Inflammatory macrophage treated with lipopolysaccharide for 4 hours (primary cell): ENCODE results near the gene HAND2.

Experiments used
- DNase-seq: peaks from one replicate; pipeline ENCODE4 v3.0.0-alpha.2; 2020

The HAND2 gene

DNA sequence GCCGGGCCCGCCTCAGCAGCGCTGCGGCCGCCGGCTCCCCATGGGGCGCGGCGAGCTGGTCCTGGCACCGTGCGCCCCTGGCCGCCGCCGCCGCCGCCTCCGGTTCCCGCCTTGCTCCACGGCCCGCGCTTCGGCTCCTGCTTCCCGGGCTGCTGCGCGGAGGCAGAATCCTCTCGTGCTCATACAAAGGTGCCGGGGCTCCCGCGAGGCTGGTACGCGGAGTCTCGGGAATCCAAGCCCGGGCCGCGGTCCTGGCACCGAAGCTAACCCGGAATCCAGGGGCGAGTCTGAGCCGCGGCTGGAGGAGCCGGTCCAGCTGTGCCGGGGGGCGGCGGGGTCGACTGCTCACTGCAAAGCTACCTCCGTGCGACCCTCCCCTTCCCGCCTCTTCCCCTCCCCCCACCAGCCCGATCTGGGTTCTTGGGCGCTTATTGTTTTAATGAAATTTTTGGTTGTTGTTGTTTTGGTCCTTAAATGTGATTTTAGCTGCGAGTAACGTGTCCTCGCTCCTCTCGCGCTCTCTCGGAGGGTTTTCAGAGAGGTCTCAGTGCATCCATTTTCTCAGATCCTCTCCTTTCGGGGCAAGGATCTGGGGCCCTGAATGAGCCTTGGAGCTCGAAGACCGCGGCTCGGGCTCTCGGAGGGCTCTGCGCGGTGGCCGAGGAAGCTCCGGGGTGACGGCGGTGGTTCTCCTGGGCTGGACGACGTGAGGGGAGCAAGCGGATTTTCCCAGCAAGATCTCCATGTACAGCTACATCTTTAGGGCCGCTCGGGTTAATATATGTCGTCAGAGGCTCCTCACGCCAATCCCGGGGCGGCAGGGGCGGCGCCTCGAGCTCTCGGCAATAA is at the start of gene HAND2:
HAND2 (minus strand) TSS at position 753 of the 849 bp plus-strand sequence. CDS start 940 bp downstream, outside the sequence.
- no peak for DNase-seq

DNA sequence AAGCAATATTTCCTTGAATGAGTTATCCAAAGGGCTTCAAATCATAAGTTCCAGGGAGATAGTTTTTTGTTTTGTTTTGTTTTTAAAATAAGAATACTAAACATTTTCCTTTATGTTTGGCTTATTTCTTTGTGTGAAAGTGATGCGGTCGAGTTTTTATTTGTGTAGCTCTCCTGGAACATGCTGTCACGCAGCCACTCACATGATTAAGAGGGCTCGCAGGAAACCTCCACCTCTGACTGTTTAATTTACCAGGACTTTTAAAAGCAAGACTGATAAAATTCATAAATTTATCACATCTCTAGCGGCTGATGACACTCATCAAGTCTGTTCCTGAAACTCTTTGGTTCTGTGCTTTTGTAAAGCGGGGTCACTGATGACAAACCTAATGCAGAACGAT is 48.9 kb upstream of the HAND2 start:
- no peak for DNase-seq

DNA sequence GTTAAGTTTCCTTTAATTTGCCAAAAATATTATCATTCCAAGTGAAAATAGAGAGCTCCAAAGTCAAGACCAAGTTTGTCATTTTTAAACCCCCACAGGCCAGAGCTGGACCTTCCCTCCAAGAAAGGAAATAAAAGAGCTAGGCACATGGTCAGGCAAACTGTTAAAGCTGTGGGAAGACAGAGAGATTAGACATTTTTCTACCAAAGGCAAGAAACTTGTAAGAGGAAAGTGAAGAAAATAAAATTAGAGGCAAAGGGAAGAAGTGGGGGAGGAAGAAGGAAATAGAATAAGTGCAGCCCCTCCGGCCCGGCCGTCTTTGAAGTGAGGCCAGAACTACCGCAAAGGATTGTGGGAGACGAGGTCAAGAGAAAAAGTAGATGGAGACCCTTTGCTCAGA is 47.9 kb upstream of the HAND2 start:
- no peak for DNase-seq

DNA sequence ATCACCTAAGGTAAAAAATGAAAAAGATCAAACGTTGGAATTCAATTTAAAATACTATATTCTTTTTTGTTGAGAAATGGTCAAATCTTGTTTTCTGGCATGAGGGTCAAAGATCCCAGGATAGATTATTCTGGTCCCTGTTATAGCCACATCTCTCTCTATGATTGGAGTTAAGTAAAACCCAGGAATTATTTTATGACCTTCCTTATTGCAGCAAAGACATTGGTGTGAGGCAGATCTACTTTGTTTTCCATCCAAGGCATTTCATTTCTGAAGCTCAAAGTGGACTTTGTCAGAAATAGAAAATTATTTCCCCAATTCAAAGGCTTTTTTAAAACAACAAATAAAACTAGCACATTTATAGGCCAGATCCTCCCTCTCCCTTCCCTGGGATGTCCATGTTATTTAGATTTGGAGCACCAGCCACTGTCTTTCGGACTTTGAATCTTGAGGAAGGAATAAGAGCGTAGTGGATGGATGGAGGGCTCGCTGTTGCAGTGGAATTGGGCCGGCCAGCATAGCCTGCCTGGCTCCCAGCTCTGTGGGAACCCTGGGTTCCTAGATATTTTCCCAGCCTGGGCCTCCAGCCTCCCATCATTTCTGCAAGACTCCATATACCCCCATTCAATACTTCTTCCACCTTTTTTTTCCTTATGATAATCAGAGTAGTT is 45.6 kb upstream of the HAND2 start:
- no peak for DNase-seq

DNA sequence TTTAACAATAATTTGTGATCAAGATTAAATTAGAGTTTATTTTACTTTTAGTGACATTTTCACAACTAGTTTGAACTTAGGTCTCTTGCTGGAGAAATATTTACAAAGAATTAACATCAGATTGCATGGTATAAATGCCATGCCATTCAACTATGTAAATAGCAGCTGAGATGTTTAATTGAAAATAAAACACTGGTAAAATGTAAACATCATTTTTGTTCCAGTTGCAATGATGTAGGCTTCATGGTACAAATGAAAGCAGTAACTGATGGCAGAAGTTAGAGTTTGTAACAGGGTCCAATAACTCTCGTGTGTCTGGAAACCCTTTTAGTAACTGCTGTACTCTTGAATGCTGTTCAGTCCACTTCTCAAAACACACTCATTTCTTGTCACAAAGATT is 43.7 kb upstream of the HAND2 start:
- no peak for DNase-seq

DNA sequence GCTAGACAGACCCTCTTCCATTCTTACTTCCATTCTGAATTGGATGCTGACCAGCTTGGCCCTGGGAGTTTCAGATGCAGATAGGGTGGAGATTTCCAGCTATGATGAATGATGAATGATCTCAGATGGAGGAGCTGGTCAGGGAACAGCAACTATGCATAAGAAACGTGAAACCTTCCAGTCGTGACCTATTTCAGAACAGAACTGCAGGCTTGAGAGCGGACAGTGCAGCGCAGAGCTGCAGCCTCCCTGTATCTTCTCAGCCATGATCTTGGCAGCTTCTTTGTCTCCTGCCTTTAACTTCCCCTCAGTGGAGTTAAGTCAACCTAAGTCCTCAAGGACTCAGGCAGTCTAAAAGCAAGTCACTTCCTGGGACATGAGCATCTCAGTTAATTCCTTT is 43.3 kb upstream of the HAND2 start:
- DNase-seq: no peak

DNA sequence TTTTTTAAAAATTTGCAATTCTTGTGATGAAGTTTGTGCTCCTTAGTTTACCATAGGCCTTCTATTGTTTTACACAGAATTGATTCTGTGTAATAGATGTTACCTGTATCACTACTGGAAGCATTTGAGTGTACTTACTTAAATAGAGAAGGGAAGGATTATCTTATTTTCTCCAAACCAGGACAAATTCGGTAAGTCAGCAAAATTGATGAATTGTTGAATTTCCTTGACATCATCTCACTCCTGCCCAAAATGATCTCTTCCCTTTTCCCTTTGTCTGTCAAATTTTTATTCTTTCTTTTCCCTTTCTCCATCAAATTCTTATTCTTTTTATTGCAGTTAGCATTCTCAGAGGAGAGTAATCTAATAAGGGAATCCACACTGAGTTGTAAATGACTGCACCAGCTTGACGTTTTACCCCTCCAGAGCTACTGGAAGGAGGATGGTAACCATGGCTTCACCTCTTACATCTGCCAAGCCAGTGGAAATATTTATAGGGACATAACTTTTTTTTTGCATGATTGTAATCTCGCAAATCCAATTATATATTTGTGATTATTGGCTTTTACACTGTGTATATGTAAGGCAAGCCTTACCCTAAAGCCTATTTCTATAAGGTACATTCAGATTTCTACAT is 42.6 kb upstream of the HAND2 start:
- DNase-seq: no peak

DNA sequence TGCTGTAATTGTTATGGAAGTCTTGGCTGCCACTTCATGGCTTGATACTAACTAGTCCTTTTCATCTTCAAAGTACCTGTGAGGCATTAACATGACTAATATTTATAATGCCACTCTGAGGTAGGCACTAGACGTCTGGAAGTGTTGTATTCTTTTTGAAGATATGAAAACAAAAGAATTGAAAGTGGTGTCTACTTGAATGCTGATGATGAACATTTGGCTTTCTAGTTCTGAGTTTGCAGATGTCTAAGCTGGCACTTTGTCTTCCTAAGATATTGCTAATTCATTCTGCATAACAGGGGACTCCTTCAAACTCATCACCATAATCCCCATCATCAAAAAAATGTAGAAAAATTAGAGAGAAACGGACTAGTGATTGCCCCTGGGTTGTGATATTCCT is 41.6 kb upstream of the HAND2 start:
- DNase-seq: no peak

DNA sequence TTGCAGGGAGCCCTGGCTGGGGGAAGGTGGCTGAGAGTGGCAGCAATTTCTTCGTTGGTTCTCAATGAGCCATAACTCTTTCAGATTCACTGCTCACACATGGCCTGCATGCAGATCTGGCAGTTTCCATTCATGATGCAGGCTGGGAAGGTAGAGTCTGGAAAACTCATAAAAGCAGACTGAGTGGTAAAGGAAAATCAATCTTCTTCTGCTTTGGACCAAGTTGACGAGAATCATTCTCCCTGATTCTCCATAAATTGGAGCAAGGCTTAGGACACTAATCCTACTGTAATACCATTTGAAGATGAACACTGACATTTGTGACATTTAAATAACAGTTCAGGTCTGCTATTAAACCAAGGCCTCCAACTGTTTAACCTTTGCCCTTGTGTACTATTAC is 35.3 kb upstream of the HAND2 start:
- DNase-seq: no peak

DNA sequence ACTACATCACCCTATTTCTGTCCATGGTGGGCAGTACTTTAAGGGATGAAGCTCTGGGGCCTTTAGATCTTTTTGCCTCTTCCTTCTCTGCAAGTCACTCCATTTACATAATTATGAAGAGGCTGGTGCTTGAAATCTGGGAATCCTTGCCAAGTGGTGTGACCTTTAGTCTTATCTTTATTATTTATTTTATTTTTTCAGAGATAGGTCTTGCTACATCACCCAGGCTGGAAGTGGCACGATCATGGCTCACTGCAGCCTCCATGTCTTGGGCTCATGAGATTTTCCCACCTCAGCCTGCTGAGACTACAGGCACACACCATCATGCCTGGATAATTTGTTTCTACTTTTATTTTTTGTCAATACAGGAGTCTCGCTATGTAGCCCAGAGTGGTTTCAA is 34.4 kb upstream of the HAND2 start:
- no peak for DNase-seq

DNA sequence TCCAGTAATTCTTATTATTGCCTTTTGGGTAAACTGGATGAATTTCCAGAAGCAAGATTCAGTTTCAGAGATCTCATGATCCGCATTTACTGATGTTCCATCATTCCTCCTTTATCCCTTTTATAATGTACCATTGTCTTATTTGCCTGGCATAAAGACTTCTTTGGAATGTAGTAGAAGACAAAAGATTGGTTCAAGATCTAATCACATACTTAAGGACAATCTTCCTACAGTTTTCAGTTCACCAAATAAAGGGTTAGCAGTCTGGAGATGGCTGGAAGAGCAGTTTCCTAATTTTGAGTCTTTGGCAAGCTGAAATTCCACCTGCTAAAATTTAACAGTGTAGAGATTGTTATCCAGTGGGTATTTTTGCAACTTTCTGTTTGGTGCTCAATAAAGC is 30.9 kb upstream of the HAND2 start:
- no peak for DNase-seq

DNA sequence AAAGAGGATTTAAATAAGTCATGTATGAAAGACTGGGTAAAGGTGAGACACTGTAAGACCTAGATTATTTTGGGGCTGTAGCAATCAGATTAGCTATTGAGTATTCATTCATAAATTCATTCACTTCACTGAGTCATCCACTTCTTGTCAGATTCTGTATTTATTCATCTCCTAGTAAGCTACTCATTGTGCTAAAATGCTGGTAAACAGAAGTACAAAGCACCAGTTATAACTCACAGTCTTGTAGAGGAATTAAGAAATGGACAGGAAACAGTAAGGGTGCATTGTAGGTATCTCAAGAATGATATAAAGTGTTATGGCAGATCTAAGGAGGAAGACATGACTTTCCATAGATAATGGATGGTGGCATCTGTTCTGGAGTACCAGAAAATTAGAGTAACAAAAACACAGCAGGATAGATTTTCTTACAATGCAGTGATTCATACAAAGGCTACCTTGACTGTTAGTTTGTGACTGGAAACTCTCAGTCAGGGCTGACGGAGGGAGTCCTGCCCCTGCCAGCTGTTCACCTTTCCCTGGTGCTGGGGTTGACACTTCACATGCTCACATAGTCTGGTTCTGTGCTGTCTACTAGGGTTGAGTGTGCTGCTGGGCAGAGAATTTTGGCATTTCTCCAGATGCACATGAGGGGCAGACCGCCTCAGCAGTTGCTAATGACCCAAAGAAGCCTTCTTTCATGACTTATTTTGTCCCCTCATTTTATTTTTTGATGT is 26.5 kb upstream of the HAND2 start:
- no peak for DNase-seq

DNA sequence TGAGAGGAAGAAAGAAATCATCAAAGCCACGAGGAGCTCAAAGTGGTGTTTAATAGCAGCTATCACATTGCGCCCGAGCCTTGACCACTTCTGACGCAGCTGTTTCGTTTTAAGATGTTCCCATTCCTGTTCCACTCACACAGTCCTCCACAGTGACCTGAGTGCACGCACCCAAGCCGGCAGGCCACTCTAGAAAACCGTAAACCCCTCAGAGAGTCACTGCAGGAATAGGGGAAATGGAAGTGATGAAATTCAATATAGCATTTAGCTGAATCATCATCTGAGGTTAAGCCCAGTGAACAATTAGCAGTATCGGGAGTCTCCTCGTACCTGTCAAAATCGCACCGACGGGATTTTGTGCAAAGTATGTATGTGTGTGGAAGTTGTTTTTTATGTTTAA is 17.9 kb upstream of the HAND2 start:
- DNase-seq: peak; percentile 23

DNA sequence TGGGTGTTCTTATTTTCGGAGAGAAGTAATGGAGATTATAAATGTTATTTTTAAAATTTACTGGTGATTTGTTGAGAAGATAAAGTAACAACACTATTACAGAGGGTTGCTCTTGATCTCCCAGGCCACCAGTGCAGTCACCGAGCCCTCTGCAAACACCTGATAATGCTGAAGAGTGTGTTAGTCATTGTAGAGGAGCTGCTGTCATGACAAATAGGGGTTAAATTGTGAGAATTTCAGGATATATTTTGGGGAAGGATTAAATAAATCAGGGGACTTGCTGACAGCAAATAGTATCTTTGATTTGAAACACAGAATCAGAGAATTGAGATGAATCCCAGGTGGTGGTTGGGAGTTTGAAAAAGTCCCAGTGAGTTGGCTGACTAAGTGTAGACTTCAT is 16.7 kb upstream of the HAND2 start:
- no peak for DNase-seq

DNA sequence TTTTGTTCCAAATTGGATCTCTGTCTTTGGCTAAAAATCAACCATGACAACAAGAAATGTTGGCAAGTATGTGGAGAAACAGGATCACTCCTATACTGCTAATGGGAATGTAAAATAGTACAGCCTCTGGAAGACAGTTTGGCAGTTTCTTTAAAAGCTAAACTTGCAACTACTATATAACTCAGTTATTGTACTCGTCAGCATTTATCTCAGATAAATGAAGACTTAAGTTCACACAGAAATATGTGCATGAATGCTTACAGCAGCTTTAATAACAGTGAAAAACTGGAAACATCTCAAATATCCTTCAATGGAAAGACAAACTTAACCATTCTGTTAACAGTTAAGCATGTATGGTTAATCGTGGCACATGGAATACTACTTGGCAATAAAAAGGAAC is 15.4 kb upstream of the HAND2 start:
- no peak for DNase-seq

DNA sequence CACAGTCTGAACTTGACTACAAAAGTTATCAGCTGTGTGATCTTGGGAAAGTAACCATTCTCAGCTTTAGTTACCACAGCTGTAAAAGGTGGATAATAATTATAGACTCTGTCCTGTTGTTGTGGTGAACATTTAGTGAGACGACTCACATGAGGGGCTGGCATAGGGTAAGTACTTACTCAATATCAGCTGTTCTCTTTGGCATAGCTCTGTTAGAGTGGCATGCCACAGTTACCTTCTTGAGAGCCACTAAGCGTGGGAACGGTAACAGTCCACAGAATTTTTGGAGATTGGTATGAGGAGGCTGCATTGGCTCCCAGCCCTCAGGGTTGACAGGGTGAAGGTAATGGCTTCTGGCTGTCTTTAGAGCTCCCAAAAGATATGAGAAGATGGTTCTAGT is 13.2 kb upstream of the HAND2 start:
- DNase-seq: no peak

DNA sequence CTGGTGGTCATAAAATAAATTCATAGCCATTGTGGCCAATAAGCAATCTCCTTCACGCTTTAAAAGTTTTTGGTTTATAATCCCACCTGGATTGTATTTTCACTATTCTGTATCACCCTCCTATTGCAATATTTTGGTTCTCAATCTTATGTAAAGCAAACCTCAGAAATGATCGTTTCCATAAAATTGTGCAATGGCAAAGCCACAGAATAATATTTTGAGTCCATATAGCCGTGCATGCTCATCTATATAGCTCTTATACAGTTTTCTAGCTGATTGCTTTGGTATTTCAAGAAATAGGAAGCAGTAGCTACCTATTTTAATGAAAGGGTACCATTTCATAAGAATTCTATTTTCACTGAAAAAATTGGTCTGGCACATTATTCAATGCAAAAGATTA is 10.0 kb upstream of the HAND2 start:
- DNase-seq: no peak

DNA sequence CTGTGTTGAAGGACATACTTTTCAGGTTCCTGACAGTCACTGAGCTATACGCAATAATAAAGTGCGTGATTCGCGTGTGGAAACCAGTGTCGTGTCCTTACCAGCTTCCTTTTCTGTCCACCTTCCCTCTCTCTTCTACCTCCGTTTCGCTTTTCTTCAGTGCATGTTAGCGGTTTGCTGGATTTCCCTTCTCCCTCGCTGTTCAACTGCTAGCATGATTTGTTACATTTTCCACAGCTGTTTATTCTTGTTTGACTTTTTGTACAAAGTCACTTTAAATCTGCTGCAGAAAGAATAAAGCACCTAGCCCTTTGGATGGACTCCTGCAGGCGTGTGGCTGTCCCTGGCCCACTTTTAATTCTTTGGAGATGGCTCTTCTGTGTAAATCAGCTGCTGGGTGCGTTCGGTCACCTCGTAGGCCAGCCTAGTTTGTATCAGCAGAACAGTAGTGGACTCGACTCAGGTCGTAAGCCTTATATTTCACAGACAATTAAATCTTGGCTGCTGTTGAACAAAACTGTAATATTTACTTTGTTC is 8.9 kb upstream of the HAND2 start:
- no peak for DNase-seq

DNA sequence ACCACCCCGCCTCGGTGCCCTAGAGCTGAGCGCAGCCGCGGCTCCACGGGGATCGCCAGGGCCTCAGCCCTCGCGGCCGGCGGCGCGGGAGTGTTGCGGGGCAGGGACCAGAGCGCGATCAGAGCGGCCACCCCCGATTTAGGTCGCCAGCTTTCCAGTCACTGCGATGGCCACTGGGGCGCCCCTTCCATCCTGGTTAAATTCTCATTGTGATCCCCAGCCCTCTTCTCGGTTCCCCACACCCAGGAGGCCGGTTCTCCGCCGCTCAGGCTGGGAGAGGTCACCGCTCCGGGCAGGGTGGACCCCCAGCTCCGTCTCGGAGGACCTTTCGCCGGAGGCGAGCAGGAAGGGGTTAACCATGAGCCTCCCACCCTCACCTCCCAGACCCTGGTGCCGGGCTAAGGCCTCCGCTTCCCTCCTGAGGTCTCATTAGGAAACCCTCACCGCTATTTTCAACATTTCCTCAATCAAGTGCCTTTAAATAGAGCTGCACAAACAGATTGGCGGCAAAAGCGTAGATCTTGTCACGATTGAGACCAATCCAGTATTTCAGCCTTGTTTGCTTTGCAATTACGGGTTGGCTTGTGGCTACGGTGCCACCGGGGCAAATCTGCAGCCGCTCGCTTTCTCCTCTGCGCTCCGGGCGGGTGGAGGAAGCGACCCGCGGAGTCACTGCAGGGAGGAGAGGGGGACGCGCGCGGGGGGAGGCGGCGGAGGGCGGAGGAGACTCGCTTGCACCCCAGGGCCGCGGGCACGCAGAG is 8.3 kb upstream of the HAND2 start:
- peak; percentile 27 for DNase-seq

DNA sequence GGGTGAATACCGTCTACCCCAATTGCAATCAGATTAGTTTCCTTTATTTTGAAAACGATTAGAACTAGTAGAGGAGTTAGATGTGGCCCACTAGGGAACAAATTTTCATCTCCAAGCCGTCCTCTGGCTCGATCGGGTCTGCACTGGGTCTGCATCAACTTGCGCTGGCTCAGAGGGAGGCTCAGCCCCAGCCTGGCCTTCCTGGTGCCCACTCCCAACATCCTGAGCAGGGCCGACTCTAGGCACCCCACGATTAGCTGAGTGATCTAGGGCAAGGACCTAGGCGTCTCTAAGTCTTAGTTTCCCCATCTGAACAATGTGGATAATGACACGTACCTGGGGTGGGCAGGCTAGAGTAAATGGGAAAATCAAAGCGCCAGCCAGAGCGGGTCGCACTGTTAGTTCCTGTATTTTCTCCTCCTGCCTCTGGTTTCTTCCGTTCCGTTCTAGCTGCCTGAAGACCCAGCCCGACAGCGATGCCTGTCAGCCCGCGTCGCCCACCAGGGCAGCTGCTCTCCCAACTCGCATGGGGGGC is 7.7 kb upstream of the HAND2 start:
- no peak for DNase-seq

DNA sequence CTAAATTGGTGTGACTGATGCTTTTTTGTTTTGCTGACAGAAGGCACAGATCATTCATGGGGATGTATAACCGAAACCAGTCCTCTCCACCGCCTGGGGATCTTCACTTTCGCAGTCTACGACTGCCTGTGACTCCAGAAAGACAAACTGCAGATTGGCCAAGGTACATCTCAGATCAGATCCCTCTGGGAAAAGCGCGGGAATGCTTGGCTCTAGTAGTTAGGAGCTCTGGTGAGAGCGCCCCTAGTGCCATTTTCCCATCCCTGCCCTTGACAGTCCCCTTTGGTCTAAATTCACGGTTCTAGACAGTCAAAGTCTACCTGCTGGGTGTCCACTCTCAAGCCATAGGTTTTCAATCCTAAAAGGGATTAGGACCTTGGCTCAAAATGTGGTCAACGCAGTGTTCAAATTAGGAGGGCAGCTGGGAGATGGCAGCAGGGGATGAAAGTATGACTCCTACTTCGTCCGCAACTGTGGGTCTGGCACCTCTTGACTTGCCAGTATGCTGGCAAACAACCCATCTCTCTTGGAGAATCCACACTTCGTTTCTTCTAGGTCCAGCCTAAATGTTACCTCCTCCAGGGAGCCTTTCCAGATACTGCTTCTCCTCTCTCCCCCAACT is 6.9 kb upstream of the HAND2 start:
- DNase-seq: no peak

DNA sequence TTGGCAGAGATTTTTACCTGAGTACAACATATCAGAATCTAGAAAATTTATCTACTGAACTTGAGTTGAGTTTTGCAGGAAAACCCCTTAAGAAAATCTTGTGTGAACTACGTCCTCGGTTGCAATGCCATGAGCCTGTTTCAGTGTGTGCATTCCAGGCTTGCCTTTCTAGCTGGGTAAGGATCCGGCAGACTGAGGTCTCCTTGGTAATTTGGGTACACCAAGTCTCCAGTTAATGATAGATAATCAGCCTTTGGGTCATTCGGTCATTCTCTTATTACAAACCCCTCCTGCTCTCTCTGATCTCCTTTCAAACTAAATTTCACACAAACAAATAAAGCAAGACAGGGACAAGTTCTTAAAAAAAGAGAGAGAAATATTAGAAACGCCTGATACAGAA is 5.9 kb upstream of the HAND2 start:
- DNase-seq: no peak
